Skeletal muscle cell (primary cell): ENCODE data around the gene CCDC50.

Source experiments
- DNase-seq: peaks from one replicate; pipeline ENCODE4 v3.0.0-alpha.2; 2010; ENCODE audit warnings: low read depth
- H3K4me3 ChIP-seq: 2 replicates; pipeline ENCODE4 v1.5.1; 2011; ENCODE audit warnings: low read depth, mild to moderate bottlenecking, control low read depth, low read length, moderate library complexity

CCDC50 gene

GRCh38 chr3:191314109-191314728 lies 15.0 kb upstream of the CCDC50 start:
- DNase-seq, result no peak
- no peak overlapping the region for H3K4me3 ChIP-seq

DNA sequence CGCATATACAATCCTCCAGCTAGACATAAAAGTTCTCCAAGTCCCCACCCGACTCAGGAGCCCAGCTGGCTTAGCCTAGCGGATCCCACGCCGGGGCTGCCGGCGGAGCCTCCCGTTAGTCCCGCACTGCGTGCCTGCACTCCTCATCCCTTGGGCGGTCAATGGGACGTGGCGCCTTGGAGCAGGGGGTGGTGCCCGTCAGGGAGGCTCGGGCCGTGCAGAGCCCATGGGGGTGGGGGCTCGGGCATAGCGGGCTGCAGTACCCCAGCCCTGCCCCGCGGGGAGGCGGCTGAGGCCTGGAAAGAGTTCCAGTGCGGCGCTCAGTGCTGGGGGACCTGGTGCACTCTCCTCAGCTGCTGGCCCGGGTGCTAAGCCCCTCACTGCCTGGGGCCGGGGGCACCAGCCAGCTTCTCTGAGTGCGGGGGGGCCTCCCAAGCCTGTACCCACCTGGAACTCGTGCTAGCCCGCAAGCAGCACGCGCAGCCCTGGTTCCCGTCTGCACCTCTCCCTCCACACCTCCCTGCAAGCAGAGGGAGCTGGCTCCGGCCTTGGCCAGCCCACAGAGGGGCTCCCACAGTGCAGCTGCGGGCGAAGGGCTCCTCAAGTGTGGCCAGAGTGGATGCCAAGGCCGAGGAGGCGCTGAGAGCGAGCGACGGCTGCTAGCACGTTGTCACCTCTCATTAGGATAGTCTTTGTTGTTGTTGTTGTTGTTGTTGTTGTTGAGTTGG lies 12.2 kb upstream of the CCDC50 start:
- H3K4me3 ChIP-seq, result no peak overlapping the region
- no peak for DNase-seq

DNA sequence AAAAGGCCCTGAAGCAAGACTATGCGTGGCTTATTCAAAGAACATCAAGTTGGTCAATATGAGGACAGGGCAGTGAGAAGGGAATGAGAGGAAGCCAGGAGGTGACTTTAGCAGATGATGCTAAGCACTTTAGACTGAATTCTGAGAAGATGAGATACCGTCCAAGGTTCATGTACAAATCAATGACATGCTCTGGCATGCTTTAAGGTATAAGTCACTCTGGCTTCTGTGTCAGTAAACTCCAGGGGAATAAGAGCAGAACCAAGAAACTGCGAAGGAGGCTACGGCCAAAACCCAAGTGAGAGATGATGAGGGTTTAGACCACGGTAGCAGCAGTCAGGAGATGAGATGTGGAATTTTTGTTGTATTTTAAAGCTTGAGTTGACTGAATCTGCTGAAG lies 8.9 kb upstream of the CCDC50 start:
- H3K4me3 ChIP-seq, result no peak overlapping the region
- no peak for DNase-seq

DNA sequence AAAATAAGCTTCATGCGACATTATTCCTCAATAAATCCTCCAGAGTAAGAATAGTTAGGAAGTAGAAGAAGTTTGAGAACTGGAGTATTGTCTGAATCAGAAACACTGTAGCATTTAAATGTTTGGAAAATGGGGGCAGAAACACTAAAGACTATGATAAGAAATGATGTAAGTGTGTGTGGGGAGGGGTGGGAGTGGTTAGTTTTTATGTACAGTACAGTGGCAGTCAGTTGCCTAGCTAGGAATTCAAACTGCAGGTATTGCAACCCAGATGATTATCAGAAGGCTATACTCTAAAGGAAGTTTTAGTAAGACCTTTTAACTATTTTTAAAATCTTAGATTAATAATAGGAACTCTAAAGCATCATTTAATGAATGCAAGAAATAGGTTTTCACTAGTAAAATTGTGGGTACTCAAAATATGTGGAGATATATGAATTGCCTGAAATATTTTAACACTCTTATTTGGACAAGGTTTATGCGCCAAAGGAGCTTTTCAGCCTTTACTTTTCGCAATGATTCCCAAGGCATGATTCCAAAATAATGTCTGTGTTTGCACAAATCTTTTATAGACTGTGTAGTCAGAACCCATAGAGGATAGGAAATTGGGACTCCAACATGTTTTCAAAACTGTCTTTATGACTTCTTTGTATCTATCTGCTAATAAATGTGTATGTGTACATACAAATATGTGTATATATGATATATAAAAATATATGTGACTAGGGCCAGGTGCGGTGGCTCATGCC lies 8.0 kb upstream of the CCDC50 start:
- no peak overlapping the region for H3K4me3 ChIP-seq
- no peak for DNase-seq

- no peak for DNase-seq
- no peak overlapping the region for H3K4me3 ChIP-seq
Measured at GRCh38 chr3:191324936-191325335, 4.3 kb upstream of the CCDC50 start.

DNA sequence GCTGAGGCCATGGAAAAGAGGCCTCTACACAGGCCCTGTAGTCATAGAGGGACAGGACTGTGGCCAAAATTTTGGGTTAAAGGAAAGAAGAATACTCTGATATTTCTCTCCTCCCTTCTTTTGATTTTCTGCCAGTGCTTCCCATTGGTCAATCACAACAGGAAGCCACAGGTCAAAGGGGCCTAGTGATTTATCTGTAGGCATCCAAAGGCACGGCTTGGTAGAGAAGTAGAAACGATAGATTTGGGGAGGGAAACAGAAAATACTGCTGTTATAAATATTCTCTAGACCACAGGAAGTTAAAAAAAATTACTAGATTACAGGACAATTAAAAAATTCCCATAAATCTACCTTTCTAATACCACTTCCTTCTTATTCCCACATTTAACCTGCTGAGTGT lies 1.7 kb upstream of the CCDC50 start:
- no peak for DNase-seq
- H3K4me3 ChIP-seq, result no peak overlapping the region

DNA sequence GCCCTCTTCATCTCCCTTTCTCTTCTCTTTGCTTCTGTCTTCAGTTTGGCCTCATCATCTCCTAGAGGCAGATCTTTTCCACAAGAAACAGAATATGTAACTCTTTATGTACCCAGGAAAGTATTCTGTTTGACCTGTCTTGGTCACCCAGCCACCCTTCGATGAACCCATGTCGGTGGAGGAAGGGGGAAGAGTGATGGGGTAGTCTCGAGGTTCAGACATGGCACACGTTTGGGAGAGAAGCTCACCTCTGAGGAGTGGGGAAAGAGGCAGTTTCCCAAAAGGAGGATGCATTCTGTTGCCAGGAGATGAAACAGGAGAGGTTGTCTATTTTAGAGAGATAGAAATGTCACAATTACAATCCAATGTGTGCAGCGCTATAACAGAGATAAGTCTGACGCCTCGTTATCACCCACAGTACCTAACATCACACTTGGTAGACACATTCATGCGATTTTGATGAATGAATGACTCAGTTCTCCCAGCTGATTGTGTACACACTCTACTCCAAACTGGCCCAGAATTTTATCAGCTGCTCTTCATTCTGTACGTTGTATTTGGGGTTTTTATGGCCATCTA lies 722 bp upstream of the CCDC50 start:
- no peak for DNase-seq
- H3K4me3 ChIP-seq, result peak overlapping the region; percentile 88

DNA sequence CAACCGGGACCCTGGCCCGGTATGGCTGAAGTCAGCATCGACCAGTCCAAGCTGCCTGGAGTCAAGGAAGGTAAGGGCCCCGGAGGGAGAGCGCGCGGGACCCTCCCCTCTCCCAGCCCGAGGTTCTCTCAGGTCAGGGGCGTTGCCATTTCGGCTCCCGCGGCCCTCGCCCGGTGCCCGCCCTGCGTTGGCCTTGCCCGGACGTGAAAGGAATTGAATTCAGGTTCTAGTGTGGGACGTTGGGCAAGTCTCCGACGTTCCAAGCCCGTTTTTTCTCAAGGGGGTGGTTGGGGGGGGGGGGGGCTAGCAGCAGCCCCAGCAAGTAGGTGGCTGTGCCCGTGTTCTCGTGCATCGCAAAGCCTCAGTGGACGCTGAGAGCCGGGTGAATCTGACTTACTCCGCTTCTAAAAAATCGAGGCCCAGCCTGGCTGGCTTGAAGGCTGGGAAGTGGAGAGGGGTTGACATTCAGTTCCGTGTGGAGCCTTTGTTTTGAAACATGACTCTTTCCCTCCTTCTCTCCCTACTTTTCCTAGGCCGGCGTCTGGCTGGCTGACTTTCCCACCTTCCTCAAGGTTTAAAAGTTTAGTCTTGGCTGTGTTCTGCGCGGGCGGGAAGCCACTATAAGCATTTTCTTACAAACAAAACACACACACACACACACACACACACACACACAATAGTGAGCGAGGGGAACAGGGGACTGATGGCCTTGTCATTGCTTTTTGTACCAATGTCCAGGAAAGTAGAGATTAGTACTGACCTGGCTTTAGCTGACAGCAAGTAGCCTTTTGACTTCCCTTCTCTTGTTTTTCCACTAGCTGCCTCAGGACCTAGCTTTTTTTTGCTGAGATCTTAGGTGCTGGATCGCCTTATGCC lies 698 bp downstream of the CCDC50 start, which contains the start of gene UTS2B:
UTS2B (minus strand) TSS at position 873 of the 876 bp plus-strand sequence. CDS start 48,337 bp downstream, outside the sequence.
- peak within 1 kb of the TSS; percentile 88 for H3K4me3 ChIP-seq
- DNase-seq, result no peak

DNA sequence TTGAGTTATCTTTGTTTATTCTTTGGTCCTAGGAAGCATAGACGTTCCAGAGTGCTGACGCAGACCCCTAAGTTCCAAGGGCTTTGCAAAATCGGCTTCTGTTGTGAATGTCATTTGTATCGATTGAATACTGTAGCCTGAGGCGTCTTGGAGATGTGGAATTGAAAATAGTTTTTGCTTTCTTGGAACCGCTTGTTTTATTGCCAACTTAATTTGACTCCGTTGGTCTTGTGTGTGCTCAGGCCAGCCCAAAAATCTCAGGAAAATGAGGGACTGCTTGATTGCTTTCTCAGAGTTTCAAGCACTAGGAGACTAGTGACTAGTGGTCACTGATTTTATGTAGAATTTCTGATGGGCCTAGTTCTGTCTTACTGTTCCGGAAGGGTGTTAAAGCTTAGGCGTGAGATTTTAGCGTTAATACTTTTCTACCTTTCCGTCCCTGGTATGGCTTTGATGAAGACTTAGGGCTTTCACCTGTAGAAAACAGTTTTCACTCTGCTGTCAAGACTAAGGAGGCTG lies 1.4 kb downstream of the CCDC50 start:
- peak; percentile 48 for DNase-seq
- peak overlapping the region; percentile 88 for H3K4me3 ChIP-seq

DNA sequence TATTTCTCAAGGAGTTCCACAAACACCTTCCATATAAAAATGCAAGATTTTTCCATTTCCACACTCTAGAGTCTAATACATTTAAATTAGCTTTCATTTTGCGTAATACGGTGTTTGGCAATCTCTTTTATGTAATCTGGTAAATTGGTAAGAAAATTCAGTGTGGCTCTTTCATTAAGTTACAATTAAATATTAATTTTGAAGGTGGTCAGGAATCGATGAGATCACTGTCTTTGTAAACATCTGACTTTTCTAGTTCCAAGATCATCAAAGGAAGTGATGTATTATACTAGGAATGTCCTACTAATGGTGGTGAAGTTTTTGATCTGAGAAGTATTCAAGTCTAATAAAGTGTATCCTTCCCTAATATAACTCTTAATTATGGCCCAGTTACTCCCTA lies 2.2 kb downstream of the CCDC50 start:
- H3K4me3 ChIP-seq, result peak overlapping the region; percentile 88
- DNase-seq, result no peak

DNA sequence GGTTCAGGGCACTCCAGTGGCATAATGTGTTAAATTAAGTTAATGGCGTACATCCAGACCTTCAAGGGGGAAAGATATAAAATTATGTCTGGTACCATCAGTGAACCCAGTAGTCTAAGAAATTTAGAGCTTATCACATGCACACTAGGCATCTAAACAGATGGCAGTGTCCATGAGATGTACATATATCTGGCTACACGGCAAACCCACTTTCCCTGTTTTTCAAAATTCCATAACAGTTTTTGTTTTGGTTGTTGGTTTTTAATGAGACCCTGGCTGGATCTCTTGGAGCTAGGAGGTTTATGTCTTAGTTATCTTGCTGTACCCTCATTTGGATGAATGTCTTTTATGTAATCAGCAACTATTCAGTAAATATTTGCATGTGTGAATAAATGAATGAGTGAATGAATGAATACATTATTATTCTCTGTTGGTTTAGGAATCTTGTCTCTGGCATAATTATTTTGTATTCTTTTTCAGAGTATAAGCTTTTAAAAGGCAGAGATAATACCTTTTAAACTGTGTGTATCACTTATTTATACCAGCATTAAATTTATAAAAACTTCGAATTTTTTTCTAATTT lies 4.2 kb downstream of the CCDC50 start:
- no peak for DNase-seq
- H3K4me3 ChIP-seq, result no peak overlapping the region

DNA sequence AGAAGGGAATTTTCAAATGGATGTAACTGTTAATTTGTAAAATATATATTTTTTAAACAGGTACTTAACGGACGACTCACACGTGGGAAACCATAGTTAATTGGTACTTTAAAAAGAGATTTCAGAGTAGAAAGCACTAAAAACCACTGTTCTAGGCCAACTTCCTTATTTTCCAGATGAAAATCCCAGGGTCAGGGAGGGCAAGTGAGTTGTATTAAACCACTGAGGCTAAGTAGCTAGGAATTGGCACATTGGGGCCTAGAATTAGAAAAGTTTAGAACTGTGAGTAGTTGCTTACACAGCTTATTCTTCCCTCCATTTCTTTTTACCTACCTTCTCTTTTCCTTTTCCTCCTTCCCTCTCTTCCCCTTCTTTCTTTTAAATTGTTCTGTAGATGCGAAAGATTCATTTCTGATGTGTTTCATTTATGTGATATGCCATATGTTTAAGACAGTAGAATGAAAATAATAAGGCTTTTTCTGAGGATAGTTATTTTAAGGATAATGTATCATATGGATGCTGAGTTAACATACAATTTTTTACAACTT lies 5.2 kb downstream of the CCDC50 start:
- no peak for DNase-seq
- no peak overlapping the region for H3K4me3 ChIP-seq

GRCh38 chr3:191336833-191337232 lies 7.6 kb downstream of the CCDC50 start:
- DNase-seq, result no peak
- H3K4me3 ChIP-seq, result no peak overlapping the region

DNA sequence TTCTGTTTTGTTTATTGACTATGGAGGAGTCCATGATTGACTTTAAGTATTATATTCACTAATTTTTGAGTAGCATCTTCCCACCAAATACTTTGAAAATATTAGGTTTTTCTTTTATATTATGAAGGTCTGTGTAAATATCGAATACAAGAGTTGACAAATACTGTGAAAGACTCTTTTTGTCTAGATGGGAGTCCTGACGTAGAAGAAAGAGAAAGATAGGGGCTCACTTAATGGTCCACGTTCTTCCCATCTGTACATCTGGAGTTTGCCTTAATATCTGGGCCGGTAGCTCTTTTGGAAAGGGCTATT lies 8.9 kb downstream of the CCDC50 start:
- no peak for DNase-seq
- no peak overlapping the region for H3K4me3 ChIP-seq

DNA sequence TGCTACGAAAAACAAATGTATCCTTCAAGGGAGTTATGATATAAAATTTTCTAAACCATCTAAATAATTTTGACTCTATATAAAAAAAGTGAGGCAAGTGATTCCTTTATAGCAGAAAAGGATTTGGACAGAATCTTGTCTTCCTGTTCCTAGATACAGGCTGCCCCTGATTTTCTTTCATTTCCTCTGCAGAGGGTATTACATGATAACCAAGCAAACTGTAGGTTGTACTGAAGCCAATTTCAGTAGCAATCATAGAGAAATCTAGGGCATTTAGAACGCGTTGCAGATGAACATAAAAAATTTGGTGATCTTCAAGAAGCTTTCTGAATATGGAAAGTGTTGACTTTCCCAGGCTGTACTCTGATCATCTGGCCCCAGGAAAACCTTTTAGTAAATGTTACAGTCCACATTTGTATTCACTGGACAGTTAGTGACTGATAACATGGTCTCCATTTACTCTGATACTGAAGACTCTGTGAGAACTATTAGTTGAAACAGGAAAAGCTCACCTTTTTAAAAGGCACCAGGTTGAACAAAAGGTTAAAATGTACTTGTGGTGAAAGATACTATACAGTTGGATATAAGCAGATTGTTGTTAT lies 10.2 kb downstream of the CCDC50 start:
- no peak for DNase-seq
- H3K4me3 ChIP-seq, result no peak overlapping the region

- DNase-seq, result no peak
- H3K4me3 ChIP-seq, result no peak overlapping the region
Measured at GRCh38 chr3:191340351-191340750, 11.2 kb downstream of the CCDC50 start.

DNA sequence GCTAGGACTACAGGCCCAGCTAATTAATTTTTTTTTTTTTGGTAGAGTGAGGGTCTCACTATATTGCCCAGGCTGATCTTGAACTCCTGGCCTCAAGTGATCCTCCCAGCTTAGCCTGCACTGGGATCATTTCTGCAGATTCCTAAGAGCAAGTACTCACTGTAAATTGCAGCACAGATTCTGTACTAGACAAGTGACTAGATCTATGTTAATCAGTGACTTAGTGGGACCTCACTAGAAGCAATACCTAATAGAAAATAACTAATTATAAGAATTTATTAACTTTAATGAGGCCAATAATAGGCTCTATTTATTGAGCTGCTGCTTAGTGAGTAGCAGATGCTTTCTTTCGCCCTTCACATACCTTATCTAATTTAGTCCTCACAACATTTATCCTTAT lies 11.8 kb downstream of the CCDC50 start:
- no peak overlapping the region for H3K4me3 ChIP-seq
- DNase-seq, result no peak

- no peak for DNase-seq
Measured at GRCh38 chr3:191342006-191342405, 12.8 kb downstream of the CCDC50 start.

More at GRCh38 chr3:191342006-191342405, 12.8 kb downstream of the CCDC50 start:
- H3K4me3 ChIP-seq, result no peak overlapping the region
